Nephron (organoid): ENCODE data around the gene DPY19L3.

Source experiments
- H3K27ac Mint-ChIP-seq, 3 experiments: 2 replicates each; pipeline ENCODE4 v1.8.0; 2020; ENCODE audit warnings: mixed read lengths in 3 of 3, mild to moderate bottlenecking in 2 of 3, moderate library complexity in 1 of 3
- H3K27me3 Mint-ChIP-seq: 2 replicates; pipeline ENCODE4 v1.8.0; 2021; ENCODE audit warnings: low read depth, mild to moderate bottlenecking, moderate library complexity, mixed read lengths
- H3K36me3 Mint-ChIP-seq: 2 replicates; pipeline ENCODE4 v1.8.0; 2020; ENCODE audit warnings: low read depth, mixed read lengths
- H3K4me1 Mint-ChIP-seq: 2 replicates; pipeline ENCODE4 v1.8.0; 2020; ENCODE audit warnings: mixed read lengths
- H3K4me3 Mint-ChIP-seq, 3 experiments: 2 replicates each; pipeline ENCODE4 v1.8.0; 2020; ENCODE audit warnings: mild to moderate bottlenecking in 3 of 3, mixed read lengths in 3 of 3, moderate library complexity in 2 of 3
- H3K9me3 Mint-ChIP-seq: 2 replicates; pipeline ENCODE4 v1.8.0; 2020; ENCODE audit warnings: mixed read lengths
- TF ChIP-seq, protein P1 (sequence below), 3 experiments: fragments of 200-600 bp; sonication (generic); IDR thresholded peaks; one replicate each; pipeline ENCODE4 v1.5.0; 2021; ENCODE audit warnings: antibody characterized with exemption in 3 of 3; ENCODE audit not compliant: unreplicated experiment in 3 of 3

The DPY19L3 gene

DNA sequence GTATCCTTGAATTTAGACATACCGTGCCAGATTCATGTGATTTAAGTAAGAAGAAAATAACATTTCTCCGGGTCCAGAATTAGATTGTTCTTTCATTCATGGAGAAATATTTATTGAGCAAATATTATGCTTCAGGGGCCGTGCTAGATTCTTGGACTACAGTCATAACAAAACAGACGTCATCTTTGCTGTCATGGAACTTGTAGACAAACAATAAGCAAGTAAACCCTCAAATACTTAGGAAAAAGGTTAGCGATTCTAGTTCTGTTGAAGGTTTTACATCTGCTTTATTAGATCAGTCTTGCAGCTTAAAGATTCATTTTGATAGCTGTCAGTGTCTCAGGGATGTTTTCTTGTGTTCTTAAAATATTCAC, 43.3 kb upstream of the DPY19L3 start:
- Mint-ChIP-seq H3K9me3 (no peaks in the 10 kb centered on the region), H3K36me3 (peaks cover 76% of the 10 kb centered on the region), H3K4me1 (no peaks in the 10 kb centered on the region), H3K27me3 (no peaks in the 10 kb centered on the region), H3K27ac (no peak overlapping the region), H3K4me3 (no peak overlapping the region)
- TF ChIP-seq, protein P1, sequence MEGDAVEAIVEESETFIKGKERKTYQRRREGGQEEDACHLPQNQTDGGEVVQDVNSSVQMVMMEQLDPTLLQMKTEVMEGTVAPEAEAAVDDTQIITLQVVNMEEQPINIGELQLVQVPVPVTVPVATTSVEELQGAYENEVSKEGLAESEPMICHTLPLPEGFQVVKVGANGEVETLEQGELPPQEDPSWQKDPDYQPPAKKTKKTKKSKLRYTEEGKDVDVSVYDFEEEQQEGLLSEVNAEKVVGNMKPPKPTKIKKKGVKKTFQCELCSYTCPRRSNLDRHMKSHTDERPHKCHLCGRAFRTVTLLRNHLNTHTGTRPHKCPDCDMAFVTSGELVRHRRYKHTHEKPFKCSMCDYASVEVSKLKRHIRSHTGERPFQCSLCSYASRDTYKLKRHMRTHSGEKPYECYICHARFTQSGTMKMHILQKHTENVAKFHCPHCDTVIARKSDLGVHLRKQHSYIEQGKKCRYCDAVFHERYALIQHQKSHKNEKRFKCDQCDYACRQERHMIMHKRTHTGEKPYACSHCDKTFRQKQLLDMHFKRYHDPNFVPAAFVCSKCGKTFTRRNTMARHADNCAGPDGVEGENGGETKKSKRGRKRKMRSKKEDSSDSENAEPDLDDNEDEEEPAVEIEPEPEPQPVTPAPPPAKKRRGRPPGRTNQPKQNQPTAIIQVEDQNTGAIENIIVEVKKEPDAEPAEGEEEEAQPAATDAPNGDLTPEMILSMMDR (IDR thresholded peaks at IDR 0.05; ENCODE audit: unreplicated experiment in 3 of 3), result no peak

DNA sequence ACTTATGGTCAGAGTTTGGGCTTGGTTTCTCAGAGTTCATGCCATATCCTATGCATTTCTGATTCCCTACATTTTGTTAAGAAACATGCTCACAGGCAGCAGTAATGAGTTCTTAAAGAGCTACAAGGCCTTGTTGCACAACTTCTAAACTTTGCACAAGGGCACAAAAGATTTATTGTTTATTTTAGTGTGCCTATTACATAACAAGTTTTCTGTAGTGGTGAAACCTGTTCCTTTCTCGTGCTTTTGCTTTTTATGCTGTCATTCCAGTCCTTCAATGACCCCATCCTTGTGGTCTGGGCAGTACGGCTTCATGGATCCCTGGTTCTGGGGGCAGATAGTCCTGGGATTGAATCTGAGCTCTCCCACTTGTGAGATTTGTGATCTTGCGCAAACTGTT, 42.4 kb upstream of the DPY19L3 start:
- H3K27me3 Mint-ChIP-seq, result no peaks in the 10 kb centered on the region
- no peaks in the 10 kb centered on the region for H3K4me1 Mint-ChIP-seq
- H3K4me3 Mint-ChIP-seq, result no peak overlapping the region
- H3K36me3 Mint-ChIP-seq, result peaks cover 82% of the 10 kb centered on the region
- no peaks in the 10 kb centered on the region for H3K9me3 Mint-ChIP-seq
- TF ChIP-seq, protein P1 (IDR thresholded peaks at IDR 0.05; ENCODE audit: unreplicated experiment in 3 of 3), result no peak
- H3K27ac Mint-ChIP-seq, result peak overlapping the region in 1 of 3 experiments; percentile 62

DNA sequence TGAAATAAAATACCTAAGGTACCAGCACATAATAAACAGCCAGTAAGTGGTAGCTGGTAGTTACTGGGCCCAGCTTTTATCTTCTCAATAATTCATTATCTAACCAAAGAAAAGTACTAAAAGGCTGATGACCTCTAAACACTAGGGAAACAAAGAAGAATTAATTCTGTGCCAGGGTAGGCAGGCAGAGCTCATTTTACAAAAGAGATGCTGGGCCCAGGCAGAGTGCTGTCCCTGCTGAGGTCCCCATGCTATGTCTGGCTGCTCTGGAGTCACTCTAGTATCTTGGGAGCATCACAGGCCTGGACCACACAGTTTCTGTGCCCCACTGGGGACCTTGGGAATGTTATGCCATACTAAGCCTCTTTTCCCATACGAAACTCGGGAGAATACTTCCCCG, 41.9 kb upstream of the DPY19L3 start:
- Mint-ChIP-seq H3K36me3 (peaks cover 82% of the 10 kb centered on the region), H3K9me3 (no peaks in the 10 kb centered on the region), H3K27ac (peak overlapping the region in 1 of 3 experiments; percentile 62), H3K4me1 (no peaks in the 10 kb centered on the region), H3K27me3 (no peaks in the 10 kb centered on the region), H3K4me3 (no peak overlapping the region)
- TF ChIP-seq, protein P1 (IDR thresholded peaks at IDR 0.05; ENCODE audit: unreplicated experiment in 3 of 3), result no peak

DNA sequence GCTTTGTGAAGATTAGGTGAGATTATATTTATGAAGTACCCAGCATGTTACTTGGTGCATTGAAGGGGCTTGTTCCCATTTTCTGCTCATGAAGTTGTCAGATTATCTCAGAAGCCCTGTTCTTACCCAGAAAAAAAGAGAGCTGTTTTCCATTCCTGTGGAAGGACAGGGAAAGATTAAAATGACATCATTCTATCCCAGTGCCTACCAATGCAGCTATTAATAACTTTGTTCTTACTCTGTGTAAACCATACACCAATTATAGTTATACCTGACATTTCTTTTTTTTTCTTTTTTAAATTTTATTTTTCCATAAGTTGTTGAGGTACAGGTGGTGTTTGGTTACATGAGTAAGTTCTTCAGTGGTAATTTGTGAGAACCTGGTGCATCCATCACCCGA, 41.5 kb upstream of the DPY19L3 start:
- Mint-ChIP-seq H3K9me3 (no peaks in the 10 kb centered on the region), H3K27me3 (no peaks in the 10 kb centered on the region), H3K27ac (no peak overlapping the region), H3K4me1 (no peaks in the 10 kb centered on the region), H3K4me3 (no peak overlapping the region), H3K36me3 (peaks cover 79% of the 10 kb centered on the region)
- TF ChIP-seq, protein P1 (IDR thresholded peaks at IDR 0.05; ENCODE audit: unreplicated experiment in 3 of 3), result no peak

DNA sequence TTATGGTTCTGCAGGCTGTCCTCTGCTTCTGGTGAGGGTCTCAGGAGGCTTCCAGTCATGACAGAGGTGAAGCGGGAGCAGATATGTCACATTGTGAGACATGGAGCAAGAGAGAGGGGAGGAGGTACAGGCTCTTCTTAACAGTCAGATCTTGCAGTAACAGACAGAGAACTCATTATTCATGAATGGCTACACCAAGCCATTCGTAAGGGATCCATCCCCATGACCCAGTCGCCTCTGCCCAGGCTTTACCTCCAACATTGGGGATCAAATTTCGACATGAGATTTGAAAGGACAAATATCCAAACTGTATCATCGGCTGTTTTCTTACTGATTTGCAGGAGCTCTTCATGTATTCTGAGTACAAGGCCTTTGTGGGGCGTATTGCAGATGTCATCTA, 38.5 kb upstream of the DPY19L3 start:
- peaks cover 3% of the 10 kb centered on the region for H3K27me3 Mint-ChIP-seq
- peaks cover 87% of the 10 kb centered on the region for H3K36me3 Mint-ChIP-seq
- no peak overlapping the region for H3K4me3 Mint-ChIP-seq
- H3K4me1 Mint-ChIP-seq, result no peaks in the 10 kb centered on the region
- no peaks in the 10 kb centered on the region for H3K9me3 Mint-ChIP-seq
- TF ChIP-seq, protein P1 (IDR thresholded peaks at IDR 0.05; ENCODE audit: unreplicated experiment in 3 of 3), result no peak
- H3K27ac Mint-ChIP-seq, result no peak overlapping the region

DNA sequence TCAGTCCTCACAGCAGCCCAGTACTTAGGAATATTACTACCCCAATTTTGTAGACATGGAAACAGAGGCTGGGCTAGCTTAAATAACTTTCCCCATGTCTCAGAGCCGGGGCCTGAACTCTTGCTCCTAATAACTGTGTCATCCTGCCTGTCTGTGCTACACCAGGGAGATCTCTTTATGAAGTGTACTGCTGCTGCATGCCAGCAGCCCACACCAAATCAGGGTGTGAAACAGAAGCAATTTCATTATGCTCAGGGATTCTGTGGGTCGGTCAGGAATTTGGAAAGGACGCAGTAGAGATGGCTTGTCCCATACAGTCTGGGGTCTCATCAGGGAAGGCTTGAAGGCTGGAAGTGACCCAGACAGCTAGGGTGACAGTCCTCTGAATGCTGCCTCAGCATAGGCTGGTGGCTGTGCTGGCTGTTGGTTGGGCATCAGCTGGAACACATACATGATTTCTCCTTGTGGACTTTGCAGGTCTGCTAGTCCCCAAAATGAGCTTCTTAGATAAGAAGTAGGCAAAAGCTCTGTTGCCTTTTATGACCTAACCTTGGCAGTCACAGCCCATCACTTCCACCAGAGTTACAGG, 37.5 kb upstream of the DPY19L3 start:
- H3K4me1 Mint-ChIP-seq, result peaks cover 4% of the 10 kb centered on the region
- H3K4me3 Mint-ChIP-seq, result no peak overlapping the region
- no peak overlapping the region for H3K27ac Mint-ChIP-seq
- H3K9me3 Mint-ChIP-seq, result no peaks in the 10 kb centered on the region
- H3K36me3 Mint-ChIP-seq, result peaks cover 86% of the 10 kb centered on the region
- TF ChIP-seq, protein P1 (IDR thresholded peaks at IDR 0.05; ENCODE audit: unreplicated experiment in 3 of 3), result no peak
- peaks cover 3% of the 10 kb centered on the region for H3K27me3 Mint-ChIP-seq
